Measurements from ENCODE around the gene THRB.

DNA sequence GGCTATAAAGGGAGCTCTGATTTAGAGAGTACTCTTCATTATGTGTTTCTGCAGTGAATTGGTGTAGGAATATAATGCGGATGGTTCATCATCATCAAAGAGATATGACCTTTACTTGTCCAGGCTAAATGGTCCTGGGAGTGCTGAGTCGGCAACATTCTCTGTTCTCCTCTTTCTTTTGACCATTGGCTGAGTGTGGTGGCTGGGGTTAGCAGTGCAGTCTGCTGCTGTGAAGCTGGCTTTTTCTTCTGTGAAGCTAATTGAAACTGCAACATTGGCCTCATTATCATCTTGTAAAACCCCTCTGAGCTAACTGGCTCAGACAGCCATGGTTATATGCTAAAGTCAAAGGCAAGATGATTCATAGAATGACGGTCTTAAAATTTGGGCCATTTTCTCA is 83.8 kb downstream of the THRB start:
- TF ChIP-seq, protein P1, sequence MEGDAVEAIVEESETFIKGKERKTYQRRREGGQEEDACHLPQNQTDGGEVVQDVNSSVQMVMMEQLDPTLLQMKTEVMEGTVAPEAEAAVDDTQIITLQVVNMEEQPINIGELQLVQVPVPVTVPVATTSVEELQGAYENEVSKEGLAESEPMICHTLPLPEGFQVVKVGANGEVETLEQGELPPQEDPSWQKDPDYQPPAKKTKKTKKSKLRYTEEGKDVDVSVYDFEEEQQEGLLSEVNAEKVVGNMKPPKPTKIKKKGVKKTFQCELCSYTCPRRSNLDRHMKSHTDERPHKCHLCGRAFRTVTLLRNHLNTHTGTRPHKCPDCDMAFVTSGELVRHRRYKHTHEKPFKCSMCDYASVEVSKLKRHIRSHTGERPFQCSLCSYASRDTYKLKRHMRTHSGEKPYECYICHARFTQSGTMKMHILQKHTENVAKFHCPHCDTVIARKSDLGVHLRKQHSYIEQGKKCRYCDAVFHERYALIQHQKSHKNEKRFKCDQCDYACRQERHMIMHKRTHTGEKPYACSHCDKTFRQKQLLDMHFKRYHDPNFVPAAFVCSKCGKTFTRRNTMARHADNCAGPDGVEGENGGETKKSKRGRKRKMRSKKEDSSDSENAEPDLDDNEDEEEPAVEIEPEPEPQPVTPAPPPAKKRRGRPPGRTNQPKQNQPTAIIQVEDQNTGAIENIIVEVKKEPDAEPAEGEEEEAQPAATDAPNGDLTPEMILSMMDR (IDR thresholded peaks at IDR 0.05): no peak
- TF ChIP-seq FOXM1 (IDR thresholded peaks at IDR 0.05; ENCODE audit: low read depth) (no peak), RFX5 (IDR thresholded peaks at IDR 0.05; ENCODE audit: low read length) (no peak), CHD2 (IDR thresholded peaks at IDR 0.05; ENCODE audit: low read length, partially characterized antibody) (no peak), YY1 (IDR thresholded peaks at IDR 0.05; ENCODE audit: low read depth) (no peak), EZH2phosphoT487 (IDR thresholded peaks at IDR 0.05; ENCODE audit: borderline replicate concordance, low read depth) (no peak), TAF1 (IDR thresholded peaks at IDR 0.05; ENCODE audit: borderline replicate concordance, low read depth, low read length) (no peak), MXI1 (IDR thresholded peaks at IDR 0.05; ENCODE audit: low read depth, low read length) (no peak)
- TF ChIP-seq, protein P2, sequence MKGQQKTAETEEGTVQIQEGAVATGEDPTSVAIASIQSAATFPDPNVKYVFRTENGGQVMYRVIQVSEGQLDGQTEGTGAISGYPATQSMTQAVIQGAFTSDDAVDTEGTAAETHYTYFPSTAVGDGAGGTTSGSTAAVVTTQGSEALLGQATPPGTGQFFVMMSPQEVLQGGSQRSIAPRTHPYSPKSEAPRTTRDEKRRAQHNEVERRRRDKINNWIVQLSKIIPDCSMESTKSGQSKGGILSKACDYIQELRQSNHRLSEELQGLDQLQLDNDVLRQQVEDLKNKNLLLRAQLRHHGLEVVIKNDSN (IDR thresholded peaks at IDR 0.05; ENCODE audit: borderline replicate concordance, low read depth): no peak
- TF ChIP-seq, protein P3, sequence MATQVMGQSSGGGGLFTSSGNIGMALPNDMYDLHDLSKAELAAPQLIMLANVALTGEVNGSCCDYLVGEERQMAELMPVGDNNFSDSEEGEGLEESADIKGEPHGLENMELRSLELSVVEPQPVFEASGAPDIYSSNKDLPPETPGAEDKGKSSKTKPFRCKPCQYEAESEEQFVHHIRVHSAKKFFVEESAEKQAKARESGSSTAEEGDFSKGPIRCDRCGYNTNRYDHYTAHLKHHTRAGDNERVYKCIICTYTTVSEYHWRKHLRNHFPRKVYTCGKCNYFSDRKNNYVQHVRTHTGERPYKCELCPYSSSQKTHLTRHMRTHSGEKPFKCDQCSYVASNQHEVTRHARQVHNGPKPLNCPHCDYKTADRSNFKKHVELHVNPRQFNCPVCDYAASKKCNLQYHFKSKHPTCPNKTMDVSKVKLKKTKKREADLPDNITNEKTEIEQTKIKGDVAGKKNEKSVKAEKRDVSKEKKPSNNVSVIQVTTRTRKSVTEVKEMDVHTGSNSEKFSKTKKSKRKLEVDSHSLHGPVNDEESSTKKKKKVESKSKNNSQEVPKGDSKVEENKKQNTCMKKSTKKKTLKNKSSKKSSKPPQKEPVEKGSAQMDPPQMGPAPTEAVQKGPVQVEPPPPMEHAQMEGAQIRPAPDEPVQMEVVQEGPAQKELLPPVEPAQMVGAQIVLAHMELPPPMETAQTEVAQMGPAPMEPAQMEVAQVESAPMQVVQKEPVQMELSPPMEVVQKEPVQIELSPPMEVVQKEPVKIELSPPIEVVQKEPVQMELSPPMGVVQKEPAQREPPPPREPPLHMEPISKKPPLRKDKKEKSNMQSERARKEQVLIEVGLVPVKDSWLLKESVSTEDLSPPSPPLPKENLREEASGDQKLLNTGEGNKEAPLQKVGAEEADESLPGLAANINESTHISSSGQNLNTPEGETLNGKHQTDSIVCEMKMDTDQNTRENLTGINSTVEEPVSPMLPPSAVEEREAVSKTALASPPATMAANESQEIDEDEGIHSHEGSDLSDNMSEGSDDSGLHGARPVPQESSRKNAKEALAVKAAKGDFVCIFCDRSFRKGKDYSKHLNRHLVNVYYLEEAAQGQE (IDR thresholded peaks at IDR 0.05; ENCODE audit: low read depth, low read length): no peak
- TF ChIP-seq, protein P4, sequence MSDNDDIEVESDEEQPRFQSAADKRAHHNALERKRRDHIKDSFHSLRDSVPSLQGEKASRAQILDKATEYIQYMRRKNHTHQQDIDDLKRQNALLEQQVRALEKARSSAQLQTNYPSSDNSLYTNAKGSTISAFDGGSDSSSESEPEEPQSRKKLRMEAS (IDR thresholded peaks at IDR 0.05; ENCODE audit: low read depth): no peak
